HG02973 (cell line): ENCODE results near the gene MS4A12.
"Not testable (repeated sequence)": the region's sequence is repeated elsewhere in the genome, so short reads cannot be mapped to it uniquely, and the experiment has no call there.

Experiments used
- ATAC-seq: cut with Tn5 transposase; IDR thresholded peaks from one replicate; pipeline ENCODE4 v1.9.1; 2021; ENCODE audit warnings: moderate library complexity; ENCODE audit not compliant: unreplicated experiment

The MS4A12 gene

DNA sequence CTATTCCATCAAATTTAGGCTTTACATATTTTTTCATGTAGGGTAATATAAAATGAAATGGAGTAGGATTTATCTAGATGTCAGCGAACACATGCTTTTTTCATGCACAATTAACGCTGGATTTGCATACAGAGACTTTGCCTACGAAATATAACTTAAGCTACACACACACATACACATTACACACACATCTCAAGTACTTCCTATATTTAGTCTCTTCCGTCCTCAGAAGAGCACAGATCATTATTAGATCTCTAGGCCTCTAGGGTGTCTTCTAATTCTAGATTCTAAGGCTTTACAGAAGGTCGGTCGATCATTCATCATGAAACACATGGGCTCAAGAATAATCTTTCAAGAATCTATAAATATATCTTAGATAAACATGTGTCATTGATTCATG lies 18.8 kb downstream of the MS4A12 start:
- no peak for ATAC-seq

DNA sequence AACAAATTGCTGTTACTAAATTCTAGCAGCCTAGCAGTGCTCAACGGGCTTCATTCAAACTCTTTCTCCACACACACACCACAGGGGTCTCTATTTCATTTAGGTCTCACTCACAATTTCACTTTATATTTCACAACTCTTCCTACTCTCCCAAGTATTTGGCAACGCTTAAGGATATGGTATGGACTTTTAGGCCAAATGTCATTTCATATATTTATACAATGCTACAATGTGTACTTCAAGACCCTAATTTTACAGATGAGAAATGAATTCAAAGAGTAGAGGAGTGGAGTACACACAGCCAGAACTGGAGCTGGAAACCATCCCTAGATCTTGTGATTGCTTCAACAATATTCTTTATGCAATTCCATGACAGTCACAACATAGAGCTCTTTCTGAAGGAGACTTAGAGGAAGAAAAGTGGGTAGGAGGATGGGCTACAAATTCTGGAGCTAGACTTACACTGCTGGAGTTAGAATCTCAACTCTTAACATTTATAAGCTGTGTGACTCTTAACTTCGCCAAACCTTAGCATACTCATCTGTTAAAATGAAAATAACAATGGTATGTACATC lies 20.2 kb downstream of the MS4A12 start:
- no peak for ATAC-seq

DNA sequence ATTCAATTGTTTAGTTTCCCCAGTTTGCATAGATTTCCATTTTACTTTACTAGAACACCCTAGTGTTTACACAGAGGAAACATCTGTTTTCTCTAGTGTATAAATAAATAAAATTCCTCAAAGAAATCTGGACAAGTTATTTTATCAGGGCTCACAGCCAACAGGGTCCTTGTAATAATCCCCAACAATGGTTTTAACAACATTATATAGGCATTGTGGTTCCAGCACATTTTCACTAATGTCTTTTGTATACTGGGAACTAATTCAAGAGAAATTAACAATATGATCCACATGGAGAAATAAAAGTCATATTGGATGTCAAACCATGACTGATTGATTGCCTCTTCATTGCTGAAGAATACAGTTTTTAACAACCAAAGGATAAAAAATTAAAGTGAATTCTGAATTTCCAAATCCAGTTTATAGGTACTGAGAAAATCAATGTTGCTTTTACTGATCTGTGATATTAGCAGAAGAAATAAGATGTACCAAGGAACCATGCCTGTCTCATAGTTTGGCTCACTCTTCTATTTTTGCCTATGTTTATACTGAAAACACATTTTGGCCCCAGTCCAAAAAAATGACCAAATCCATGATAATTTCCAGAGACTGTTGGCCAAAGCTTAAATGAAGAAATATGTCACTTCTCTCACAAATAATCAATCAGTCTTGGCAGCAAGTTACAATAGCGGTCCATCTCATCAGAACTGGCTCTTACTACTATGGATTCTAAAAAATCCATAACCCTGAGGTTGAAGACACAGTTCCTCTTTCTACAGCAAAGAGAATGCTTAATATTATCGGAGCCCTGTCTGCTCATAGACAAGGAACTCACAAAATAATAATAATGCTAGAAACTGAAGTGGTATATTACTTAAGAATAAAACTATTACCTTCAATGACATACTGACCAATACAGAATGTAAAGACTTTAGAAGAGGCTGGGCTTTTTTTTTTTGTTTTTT lies 21.2 kb downstream of the MS4A12 start:
- no peak for ATAC-seq

DNA sequence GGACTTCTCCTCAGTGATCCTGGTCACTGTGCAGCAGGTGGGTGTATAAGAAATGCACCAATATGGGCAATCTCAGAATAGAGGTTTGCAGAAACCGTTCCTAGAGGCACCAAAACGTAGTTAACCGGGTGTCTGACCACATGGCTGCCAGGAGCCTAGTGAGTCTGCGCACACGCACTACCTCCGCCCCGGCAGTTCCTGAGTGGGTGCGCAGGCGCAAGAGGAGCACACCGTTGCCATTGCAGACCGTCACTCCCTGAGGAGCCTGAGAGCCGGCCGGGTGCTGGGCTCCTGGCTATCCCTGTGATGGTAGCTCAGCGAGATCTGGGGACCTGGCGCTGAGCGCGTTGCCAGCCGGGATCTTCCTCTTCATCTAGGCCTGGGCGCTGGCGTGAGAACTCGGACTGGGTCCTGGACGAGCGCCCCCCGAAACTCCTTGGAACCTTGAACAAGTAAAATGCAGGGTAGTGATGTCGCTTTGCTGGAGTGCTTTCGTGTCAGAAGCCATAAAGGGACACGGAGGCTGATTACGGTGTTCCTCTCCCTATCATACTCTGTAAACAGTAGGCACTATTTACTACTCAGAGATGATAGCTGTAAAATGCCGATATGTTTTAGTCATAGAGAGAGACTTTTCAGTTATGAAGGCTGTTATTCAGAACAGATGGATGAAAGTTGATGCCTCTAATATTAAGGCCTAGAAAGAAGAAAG lies 22.7 kb downstream of the MS4A12 start, which contains the start of gene MS4A13:
Gene MS4A13 (plus strand): TSS at position 249 of the 712 bp plus-strand sequence. CDS start 2,692 bp downstream, outside the sequence.
- no peak for ATAC-seq

DNA sequence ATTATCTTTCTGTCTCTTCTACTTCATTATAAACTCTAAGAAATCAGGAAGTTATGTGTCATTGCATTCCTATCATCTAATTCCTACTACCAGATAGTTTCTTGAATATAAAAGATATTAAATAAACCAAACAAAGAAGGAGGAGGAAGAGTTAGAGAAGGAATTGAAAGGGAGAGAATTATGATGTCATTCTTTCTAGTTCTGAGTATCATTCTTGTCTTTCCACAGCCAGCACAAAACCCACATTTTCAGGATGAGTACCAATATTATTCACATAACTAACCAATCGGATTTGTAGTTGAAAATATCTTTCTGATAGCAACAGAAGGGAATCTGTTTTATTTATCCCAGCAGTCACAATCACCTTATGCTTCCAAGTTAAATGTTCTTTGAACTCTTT lies 35.9 kb downstream of the MS4A12 start:
- ATAC-seq: no peak

GRCh38 chr11:60528934-60529333 lies 36.4 kb downstream of the MS4A12 start:
- ATAC-seq: peak; percentile 70

DNA sequence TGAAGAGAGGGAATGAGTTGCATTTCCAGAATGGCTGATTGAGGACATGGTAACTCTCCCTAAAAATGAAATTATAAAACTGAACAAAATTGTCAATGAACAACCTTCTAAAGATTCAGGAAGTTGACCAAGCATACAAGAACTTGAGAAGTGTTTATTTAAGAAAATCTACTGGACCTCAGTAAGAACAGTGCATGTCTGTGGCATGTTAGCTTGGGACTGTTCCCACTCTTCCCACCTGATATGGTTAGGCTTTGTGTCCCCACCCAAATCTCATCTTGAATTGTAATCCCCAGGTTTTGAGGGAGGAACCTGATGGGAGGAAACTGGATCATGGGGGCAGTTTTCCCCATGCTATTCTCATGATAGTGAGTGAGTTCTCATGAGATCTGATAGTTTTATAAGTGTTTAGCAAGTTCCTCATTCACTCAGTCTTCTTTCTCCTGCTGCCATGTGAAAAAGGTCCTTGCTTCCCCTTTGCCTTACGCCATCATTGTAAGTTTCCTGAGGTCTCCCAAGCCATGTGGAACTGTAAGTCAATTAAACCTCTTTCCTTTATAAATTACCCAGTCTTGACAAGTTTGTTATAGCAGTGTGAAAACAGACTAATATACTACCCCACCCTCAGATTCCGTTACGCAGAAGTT lies 38.0 kb downstream of the MS4A12 start:
- no peak for ATAC-seq

DNA sequence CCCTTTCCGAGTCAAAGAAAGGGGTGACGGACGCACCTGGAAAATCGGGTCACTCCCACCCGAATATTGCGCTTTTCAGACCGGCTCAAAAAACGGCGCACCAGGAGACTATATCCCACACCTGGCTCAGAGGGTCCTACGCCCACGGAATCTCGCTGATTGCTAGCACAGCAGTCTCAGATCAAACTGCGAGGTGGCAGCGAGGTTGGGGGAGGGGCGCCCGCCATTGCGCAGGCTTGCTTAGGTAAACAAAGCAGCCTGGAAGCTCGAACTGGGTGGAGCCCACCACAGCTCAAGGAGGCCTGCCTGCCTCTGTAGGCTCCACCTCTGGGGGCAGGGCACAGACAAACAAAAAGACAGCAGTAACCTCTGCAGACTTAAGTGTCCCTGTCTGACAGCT lies 39.8 kb downstream of the MS4A12 start:
- ATAC-seq: not testable (repeated sequence)

- ATAC-seq: not testable (repeated sequence)
These were observed 46.0 kb downstream of the MS4A12 start for GRCh38 chr11:60538627-60539026.

- no peak for ATAC-seq
These were observed 51.5 kb downstream of the MS4A12 start for GRCh38 chr11:60544077-60544476.
